Hepatocyte (in vitro differentiated cells): ENCODE results near the gene SCAMP3. TPM values are rescaled to one million over a fixed set of nuclear protein-coding genes. Genes with fewer than 3 reads are reported as not detected.
A peak's percentile ranks its signal among the peaks of the same experiment; 100 is the strongest.
"Not testable (repeated sequence)": the region's sequence is repeated elsewhere in the genome, so short reads cannot be mapped to it uniquely, and the experiment has no call there.

ENCODE experiments used
- DNase-seq: peaks from one replicate; pipeline ENCODE4 v3.0.0-alpha.2; 2016; ENCODE audit warnings: low spot score
- H2AFZ ChIP-seq: fragments of 200-600 bp; sonication (generic); 2 replicates; pipeline ENCODE4 v1.6.0; 2016; ENCODE audit warnings: antibody characterized with exemption, mild to moderate bottlenecking
- H3K27ac ChIP-seq: fragments of 200-600 bp; sonication (generic); 2 replicates; pipeline ENCODE4 v1.5.1; 2016; ENCODE audit warnings: mild to moderate bottlenecking
- H3K27me3 ChIP-seq: fragments of 200-600 bp; sonication (generic); 2 replicates; pipeline ENCODE4 v1.6.1; 2016
- H3K36me3 ChIP-seq: fragments of 200-600 bp; sonication (generic); replicated peaks from 2 replicates; pipeline ENCODE4 v1.5.1; 2016; ENCODE audit warnings: low read depth; ENCODE audit not compliant: insufficient read depth
- H3K4me1 ChIP-seq: fragments of 200-600 bp; sonication (generic); 2 replicates; pipeline ENCODE4 v1.5.1; 2016; ENCODE audit warnings: mild to moderate bottlenecking, moderate library complexity; ENCODE audit not compliant: insufficient read depth
- H3K4me2 ChIP-seq: fragments of 200-600 bp; sonication (generic); 2 replicates; pipeline ENCODE4 v1.6.0; 2016
- H3K4me3 ChIP-seq: fragments of 200-600 bp; sonication (generic); 2 replicates; pipeline ENCODE4 v1.5.1; 2016; ENCODE audit warnings: mild to moderate bottlenecking
- H3K79me2 ChIP-seq: fragments of 200-600 bp; sonication (generic); 2 replicates; pipeline ENCODE4 v1.6.0; 2017; ENCODE audit warnings: mild to moderate bottlenecking
- H3K9me2 ChIP-seq: fragments of 200-600 bp; sonication (generic); replicated peaks from 2 replicates; pipeline ENCODE4 v1.6.0; 2017; ENCODE audit warnings: mild to moderate bottlenecking; ENCODE audit not compliant: insufficient read depth
- H3K9me3 ChIP-seq: fragments of 200-600 bp; sonication (generic); 2 replicates; pipeline ENCODE4 v1.5.1; 2016; ENCODE audit warnings: low read depth, mild to moderate bottlenecking
- H4K20me1 ChIP-seq: fragments of 200-600 bp; sonication (generic); 2 replicates; pipeline ENCODE4 v1.6.0; 2016; ENCODE audit warnings: mild to moderate bottlenecking; ENCODE audit not compliant: insufficient read depth, poor library complexity, severe bottlenecking
- CTCF ChIP-seq: fragments of 200-600 bp; sonication (generic); IDR thresholded peaks from 2 replicates; pipeline ENCODE4 v1.5.1; 2016; ENCODE audit warnings: antibody characterized with exemption, mild to moderate bottlenecking; ENCODE audit not compliant: poor library complexity
- EZH2 ChIP-seq: fragments of 200-600 bp; sonication (generic); IDR thresholded peaks from 2 replicates; pipeline ENCODE4 v1.6.1; 2016; ENCODE audit warnings: antibody characterized with exemption, mild to moderate bottlenecking, borderline replicate concordance
- EZH2phosphoT487 ChIP-seq: fragments of 200-600 bp; sonication (generic); IDR thresholded peaks from one replicate; pipeline ENCODE4 v1.6.1; 2018; ENCODE audit warnings: antibody characterized with exemption, mild to moderate bottlenecking, low read depth, moderate library complexity; ENCODE audit not compliant: unreplicated experiment, severe bottlenecking
- WGBS: methylation state at CpG from one replicate; pipeline ENCODE4 v1.1.6; 2016; ENCODE audit warnings: low lambda C conversion rate; ENCODE audit errors: missing lambda C conversion rate; 5-methylcytosine and 5-hydroxymethylcytosine counted together
- polyA plus RNA-seq: library from polyadenylated mRNA; unstranded; fragments of >200 nt; fragmentation: Nextera tagmentation; extraction: Ambion mirVana; gene quantifications from 2 replicates; pipeline ENCODE4 v1.2.1, GENCODE V29; 2016
- total RNA-seq: library from RNA; depleted of rRNA; stranded (reverse); fragments of >200 nt; gene quantifications from 2 replicates; pipeline ENCODE4 v1.2.3, GENCODE V29; 2014

SCAMP3 gene
- total and polyA plus RNA-seq, 2 experiments from 2014 or later: 45.7 to 114 TPM

GRCh38 chr1:155219592-155220031 is 42.5 kb downstream of the SCAMP3 start:
- WGBS: 36% methylated on average over 1 of the region's 1 CpG
- Histone ChIP-seq H3K79me2 (no peaks in the 10 kb centered on the region), H3K9me2 (no peaks in the 10 kb centered on the region), H3K9me3 (no peaks in the 10 kb centered on the region), H3K36me3 (no peaks in the 10 kb centered on the region), H3K27ac (peak overlapping the region; percentile 82), H2AFZ (peak overlapping the region; percentile 57), H3K4me1 (peaks cover 9% of the 10 kb centered on the region), H4K20me1 (no peaks in the 10 kb centered on the region), H3K4me3 (no peak overlapping the region), H3K4me2 (peak overlapping the region; percentile 63), H3K27me3 (no peaks in the 10 kb centered on the region)
- no peak for TF ChIP-seq EZH2phosphoT487
- no peak for TF ChIP-seq CTCF
- no peak for TF ChIP-seq EZH2
- DNase-seq: peak; percentile 50

GRCh38 chr1:155218854-155219591 is 43.1 kb downstream of the SCAMP3 start:
- Histone ChIP-seq H4K20me1 (no peaks in the 10 kb centered on the region), H3K27ac (peak overlapping the region; percentile 82), H2AFZ (peak overlapping the region; percentile 57), H3K4me2 (peak overlapping the region; percentile 63), H3K4me1 (peaks cover 4% of the 10 kb centered on the region), H3K36me3 (no peaks in the 10 kb centered on the region), H3K9me3 (no peaks in the 10 kb centered on the region), H3K9me2 (no peaks in the 10 kb centered on the region), H3K4me3 (no peak overlapping the region), H3K27me3 (no peaks in the 10 kb centered on the region), H3K79me2 (no peaks in the 10 kb centered on the region)
- TF ChIP-seq EZH2 (no peak), EZH2phosphoT487 (no peak), CTCF (no peak)
- 58% methylated on average over 7 of the region's 7 CpGs for WGBS
- DNase-seq: peak; percentile 70

GRCh38 chr1:155214702-155215101 is 47.5 kb downstream of the SCAMP3 start:
- not testable (repeated sequence) for H3K9me2 ChIP-seq, DNase-seq, H3K9me3 ChIP-seq, H3K4me1 ChIP-seq, H2AFZ ChIP-seq, H3K27me3 ChIP-seq, H3K4me2 ChIP-seq, H3K79me2 ChIP-seq, H3K36me3 ChIP-seq, H3K4me3 ChIP-seq, H3K27ac ChIP-seq, H4K20me1 ChIP-seq
- 94% methylated on average over 7 of the region's 10 CpGs for WGBS

- H3K9me3 ChIP-seq, H3K9me2 ChIP-seq, H3K4me3 ChIP-seq, H4K20me1 ChIP-seq, H3K4me2 ChIP-seq, H3K27ac ChIP-seq, H2AFZ ChIP-seq, H3K27me3 ChIP-seq, H3K36me3 ChIP-seq, DNase-seq: not testable (repeated sequence)
- 97% methylated on average over 7 of the region's 7 CpGs for WGBS
- Histone ChIP-seq H3K79me2 (peaks cover 13% of the 10 kb centered on the region), H3K4me1 (peaks cover 13% of the 10 kb centered on the region)
Measured at GRCh38 chr1:155212051-155212440, 50.1 kb downstream of the SCAMP3 start.

- H3K27me3 ChIP-seq, H2AFZ ChIP-seq, H4K20me1 ChIP-seq, H3K4me2 ChIP-seq, H3K4me3 ChIP-seq, H3K27ac ChIP-seq, DNase-seq, H3K9me2 ChIP-seq, H3K36me3 ChIP-seq, H3K9me3 ChIP-seq: not testable (repeated sequence)
- Histone ChIP-seq H3K79me2 (peaks cover 13% of the 10 kb centered on the region), H3K4me1 (peaks cover 16% of the 10 kb centered on the region)
- 96% methylated on average over 13 of the region's 13 CpGs for WGBS
Measured at GRCh38 chr1:155211381-155212050, 50.6 kb downstream of the SCAMP3 start.
